GM18858 (cell line): ENCODE measurements around the gene ATXN10.

ENCODE experiments used
- ATAC-seq: cut with Tn5 transposase; IDR thresholded peaks from one replicate; pipeline ENCODE4 v1.9.1; 2021; ENCODE audit not compliant: unreplicated experiment

The ATXN10 gene

GRCh38 chr22:45817745-45818423, 146.2 kb downstream of the ATXN10 start:
- no peak for ATAC-seq

GRCh38 chr22:45818424-45819085, 146.9 kb downstream of the ATXN10 start:
- ATAC-seq, result no peak

GRCh38 chr22:45819305-45819704, 147.7 kb downstream of the ATXN10 start:
- ATAC-seq, result no peak

GRCh38 chr22:45823336-45823735, 151.7 kb downstream of the ATXN10 start:
- no peak for ATAC-seq

GRCh38 chr22:45826520-45826919, 154.9 kb downstream of the ATXN10 start:
- no peak for ATAC-seq

- no peak for ATAC-seq
Measured at GRCh38 chr22:45828841-45829240, 157.2 kb downstream of the ATXN10 start.

- no peak for ATAC-seq
Measured at GRCh38 chr22:45830531-45831245, 159.1 kb downstream of the ATXN10 start.

- no peak for ATAC-seq
Measured at GRCh38 chr22:45831394-45831793, 159.8 kb downstream of the ATXN10 start.

- no peak for ATAC-seq
Measured at GRCh38 chr22:45832180-45832579, 160.5 kb downstream of the ATXN10 start.

GRCh38 chr22:45832959-45833580, 161.4 kb downstream of the ATXN10 start:
- no peak for ATAC-seq

- no peak for ATAC-seq
Measured at GRCh38 chr22:45833613-45834012, 162.0 kb downstream of the ATXN10 start.

- no peak for ATAC-seq
Measured at GRCh38 chr22:45834241-45834640, 162.6 kb downstream of the ATXN10 start.

- ATAC-seq, result no peak
Measured at GRCh38 chr22:45834795-45835194, 163.2 kb downstream of the ATXN10 start.

- ATAC-seq, result no peak
Measured at GRCh38 chr22:45836418-45837169, 165.0 kb downstream of the ATXN10 start.

GRCh38 chr22:45837508-45837907, 165.9 kb downstream of the ATXN10 start:
- ATAC-seq, result no peak

- no peak for ATAC-seq
Measured at GRCh38 chr22:45838305-45838887, 166.8 kb downstream of the ATXN10 start.

- ATAC-seq, result no peak
Measured at GRCh38 chr22:45840483-45840882, 168.8 kb downstream of the ATXN10 start.

GRCh38 chr22:45842291-45842991, 170.8 kb downstream of the ATXN10 start:
- no peak for ATAC-seq

GRCh38 chr22:45843031-45843430, 171.4 kb downstream of the ATXN10 start:
- ATAC-seq, result no peak

- no peak for ATAC-seq
Measured at GRCh38 chr22:45843986-45844385, 172.4 kb downstream of the ATXN10 start.
